ENCODE results near the gene ATXN2L.
A peak's percentile ranks its signal among the peaks of the same experiment; 100 is the strongest.

ATXN2L gene

GRCh38 chr16:28823291-28823872 is 583 bp downstream of the ATXN2L start:
- Histone ChIP-seq H3K23ac (ENCODE audit: low read depth, low read length, poor library complexity) (peak overlapping the region; percentile 87), H3K14ac (ENCODE audit: low read length) (peak overlapping the region; percentile 71), H3K27me3 (ENCODE audit: control insufficient read depth in 3 of 3, insufficient read depth in 3 of 3, low read depth in 1 of 3, low read length in 3 of 3) (no peaks in the 10 kb centered on the region), H4K91ac (ENCODE audit: low read depth, low read length, poor library complexity) (no peak overlapping the region), H3K9ac (ENCODE audit: low read depth, low read length, poor library complexity) (peak overlapping the region; percentile 95), H2AFZ (ENCODE audit: low read length) (peak overlapping the region; percentile 76), H3K4me1 (ENCODE audit: control insufficient read depth in 2 of 2, insufficient read depth in 1 of 2, low read depth in 1 of 2, low read length in 2 of 2) (peaks cover 3 to 8% of the 10 kb centered on the region in 2 donors), H2BK5ac (ENCODE audit: low read length) (peak overlapping the region; percentile 94), H3K36me3 (replicated peaks in 1 of 2; ENCODE audit: control insufficient read depth in 2 of 2, insufficient read depth in 2 of 2, low read length in 2 of 2) (peaks cover 22 to 49% of the 10 kb centered on the region in 2 donors), H2BK12ac (ENCODE audit: low read length) (peak overlapping the region; percentile 48), H3K9me3 (replicated peaks in 1 of 2; ENCODE audit: control insufficient read depth in 2 of 2, insufficient read depth in 1 of 2, low read depth in 1 of 2, low read length in 2 of 2) (no peaks in the 10 kb centered on the region), H3K4me2 (ENCODE audit: insufficient read depth, low read length, poor library complexity, severe bottlenecking) (peak overlapping the region; percentile 40), H2BK120ac (ENCODE audit: low read depth, low read length) (no peak overlapping the region), H3K27ac (replicated peaks; ENCODE audit: low read length) (peak overlapping the region; percentile 99), H2BK15ac (ENCODE audit: low read length) (no peak overlapping the region), H3K18ac (ENCODE audit: low read length) (peak overlapping the region; percentile 94), H4K8ac (ENCODE audit: low read depth, low read length) (peak overlapping the region; percentile 54), H3K4ac (ENCODE audit: low read length) (peak overlapping the region; percentile 80), H2AK5ac (ENCODE audit: low read depth, low read length) (peak overlapping the region; percentile 85), H3K4me3 (ENCODE audit: low read length in 2 of 2) (peak overlapping the region; percentile 96 to 99), H3K79me1 (ENCODE audit: low read depth, low read length) (no peaks in the 10 kb centered on the region)
- DNase-seq (ENCODE audit: low spot score) = no peak
- no CpG with 5 or more reads among the region's 62 CpGs for WGBS, 2 donors (ENCODE audit: extremely low coverage in 2 of 2, insufficient read length in 2 of 2, insufficient replicate concordance in 1 of 2)

- H3K36me3 ChIP-seq (replicated peaks in 1 of 2; ENCODE audit: control insufficient read depth in 2 of 2, insufficient read depth in 2 of 2, low read length in 2 of 2) = peaks cover 25 to 56% of the 10 kb centered on the region in 2 donors
- H2AK5ac ChIP-seq (ENCODE audit: low read depth, low read length) = no peak overlapping the region
- H3K14ac ChIP-seq (ENCODE audit: low read length) = no peak overlapping the region
- no peak overlapping the region for H2BK15ac ChIP-seq (ENCODE audit: low read length)
- peak overlapping the region; percentile 96 to 99 for H3K4me3 ChIP-seq (ENCODE audit: low read length in 2 of 2)
- H3K4me2 ChIP-seq (ENCODE audit: insufficient read depth, low read length, poor library complexity, severe bottlenecking) = peak overlapping the region; percentile 84
- peaks cover 3 to 8% of the 10 kb centered on the region in 2 donors for H3K4me1 ChIP-seq (ENCODE audit: control insufficient read depth in 2 of 2, insufficient read depth in 1 of 2, low read depth in 1 of 2, low read length in 2 of 2)
- no peaks in the 10 kb centered on the region for H3K27me3 ChIP-seq (ENCODE audit: control insufficient read depth in 3 of 3, insufficient read depth in 3 of 3, low read depth in 1 of 3, low read length in 3 of 3)
- H2BK5ac ChIP-seq (ENCODE audit: low read length) = no peak overlapping the region
- peak overlapping the region; percentile 22 for H4K91ac ChIP-seq (ENCODE audit: low read depth, low read length, poor library complexity)
- no peaks in the 10 kb centered on the region for H3K9me3 ChIP-seq (replicated peaks in 1 of 2; ENCODE audit: control insufficient read depth in 2 of 2, insufficient read depth in 1 of 2, low read depth in 1 of 2, low read length in 2 of 2)
- H3K27ac ChIP-seq (replicated peaks; ENCODE audit: low read length) = peak overlapping the region; percentile 91
- no peak overlapping the region for H2BK120ac ChIP-seq (ENCODE audit: low read depth, low read length)
- H4K8ac ChIP-seq (ENCODE audit: low read depth, low read length) = no peak overlapping the region
- no peaks in the 10 kb centered on the region for H3K79me1 ChIP-seq (ENCODE audit: low read depth, low read length)
- H3K23ac ChIP-seq (ENCODE audit: low read depth, low read length, poor library complexity) = peak overlapping the region; percentile 87
- no peak overlapping the region for H2BK12ac ChIP-seq (ENCODE audit: low read length)
- peak overlapping the region; percentile 93 for H3K9ac ChIP-seq (ENCODE audit: low read depth, low read length, poor library complexity)
- DNase-seq (ENCODE audit: low spot score) = peak; percentile 96
- H3K18ac ChIP-seq (ENCODE audit: low read length) = peak overlapping the region; percentile 93
- WGBS, 2 donors (ENCODE audit: extremely low coverage in 2 of 2, insufficient read length in 2 of 2, insufficient replicate concordance in 1 of 2) = no CpG with 5 or more reads among the region's 60 CpGs
- no peak overlapping the region for H3K4ac ChIP-seq (ENCODE audit: low read length)
- H2AFZ ChIP-seq (ENCODE audit: low read length) = peak overlapping the region; percentile 80
Observed at GRCh38 chr16:28823873-28824716, 1.3 kb downstream of the ATXN2L start.

GRCh38 chr16:28824717-28824973 is 1.8 kb downstream of the ATXN2L start:
- H2AFZ ChIP-seq (ENCODE audit: low read length) = no peak overlapping the region
- H3K14ac ChIP-seq (ENCODE audit: low read length) = no peak overlapping the region
- H3K27me3 ChIP-seq (ENCODE audit: control insufficient read depth in 3 of 3, insufficient read depth in 3 of 3, low read depth in 1 of 3, low read length in 3 of 3) = no peaks in the 10 kb centered on the region
- H2BK5ac ChIP-seq (ENCODE audit: low read length) = no peak overlapping the region
- peak overlapping the region; percentile 93 for H3K9ac ChIP-seq (ENCODE audit: low read depth, low read length, poor library complexity)
- H2BK15ac ChIP-seq (ENCODE audit: low read length) = no peak overlapping the region
- H3K4me2 ChIP-seq (ENCODE audit: insufficient read depth, low read length, poor library complexity, severe bottlenecking) = peak overlapping the region; percentile 84
- H4K8ac ChIP-seq (ENCODE audit: low read depth, low read length) = no peak overlapping the region
- H2BK120ac ChIP-seq (ENCODE audit: low read depth, low read length) = no peak overlapping the region
- no CpG with 5 or more reads among the region's 5 CpGs for WGBS, 2 donors (ENCODE audit: extremely low coverage in 2 of 2, insufficient read length in 2 of 2, insufficient replicate concordance in 1 of 2)
- no peak overlapping the region for H2AK5ac ChIP-seq (ENCODE audit: low read depth, low read length)
- no peak for DNase-seq (ENCODE audit: low spot score)
- H3K18ac ChIP-seq (ENCODE audit: low read length) = no peak overlapping the region
- H3K79me1 ChIP-seq (ENCODE audit: low read depth, low read length) = no peaks in the 10 kb centered on the region
- peaks cover 3 to 8% of the 10 kb centered on the region in 2 donors for H3K4me1 ChIP-seq (ENCODE audit: control insufficient read depth in 2 of 2, insufficient read depth in 1 of 2, low read depth in 1 of 2, low read length in 2 of 2)
- H3K4ac ChIP-seq (ENCODE audit: low read length) = no peak overlapping the region
- no peaks in the 10 kb centered on the region for H3K9me3 ChIP-seq (replicated peaks in 1 of 2; ENCODE audit: control insufficient read depth in 2 of 2, insufficient read depth in 1 of 2, low read depth in 1 of 2, low read length in 2 of 2)
- H3K23ac ChIP-seq (ENCODE audit: low read depth, low read length, poor library complexity) = no peak overlapping the region
- no peak overlapping the region for H4K91ac ChIP-seq (ENCODE audit: low read depth, low read length, poor library complexity)
- H2BK12ac ChIP-seq (ENCODE audit: low read length) = no peak overlapping the region
- peak overlapping the region; percentile 91 for H3K27ac ChIP-seq (replicated peaks; ENCODE audit: low read length)
- peak overlapping the region; percentile 95 to 96 for H3K4me3 ChIP-seq (ENCODE audit: low read length in 2 of 2)
- peaks cover 31 to 61% of the 10 kb centered on the region in 2 donors for H3K36me3 ChIP-seq (replicated peaks in 1 of 2; ENCODE audit: control insufficient read depth in 2 of 2, insufficient read depth in 2 of 2, low read length in 2 of 2)

- H2BK120ac ChIP-seq (ENCODE audit: low read depth, low read length) = no peak overlapping the region
- no peak overlapping the region for H2AK5ac ChIP-seq (ENCODE audit: low read depth, low read length)
- H3K18ac ChIP-seq (ENCODE audit: low read length) = no peak overlapping the region
- no peaks in the 10 kb centered on the region for H3K79me1 ChIP-seq (ENCODE audit: low read depth, low read length)
- no peak overlapping the region for H4K8ac ChIP-seq (ENCODE audit: low read depth, low read length)
- no peak overlapping the region for H3K9ac ChIP-seq (ENCODE audit: low read depth, low read length, poor library complexity)
- no peak for DNase-seq (ENCODE audit: low spot score)
- no peak overlapping the region for H3K14ac ChIP-seq (ENCODE audit: low read length)
- H2AFZ ChIP-seq (ENCODE audit: low read length) = no peak overlapping the region
- H4K91ac ChIP-seq (ENCODE audit: low read depth, low read length, poor library complexity) = no peak overlapping the region
- no peaks in the 10 kb centered on the region for H3K27me3 ChIP-seq (ENCODE audit: control insufficient read depth in 3 of 3, insufficient read depth in 3 of 3, low read depth in 1 of 3, low read length in 3 of 3)
- no CpG with 5 or more reads among the region's 6 CpGs for WGBS, 2 donors (ENCODE audit: extremely low coverage in 2 of 2, insufficient read length in 2 of 2, insufficient replicate concordance in 1 of 2)
- no peaks in the 10 kb centered on the region for H3K9me3 ChIP-seq (replicated peaks in 1 of 2; ENCODE audit: control insufficient read depth in 2 of 2, insufficient read depth in 1 of 2, low read depth in 1 of 2, low read length in 2 of 2)
- no peak overlapping the region for H2BK12ac ChIP-seq (ENCODE audit: low read length)
- H3K4me3 ChIP-seq (ENCODE audit: low read length in 2 of 2) = no peak overlapping the region
- H2BK5ac ChIP-seq (ENCODE audit: low read length) = no peak overlapping the region
- H3K23ac ChIP-seq (ENCODE audit: low read depth, low read length, poor library complexity) = no peak overlapping the region
- no peak overlapping the region for H3K4me2 ChIP-seq (ENCODE audit: insufficient read depth, low read length, poor library complexity, severe bottlenecking)
- no peak overlapping the region for H2BK15ac ChIP-seq (ENCODE audit: low read length)
- H3K36me3 ChIP-seq (replicated peaks in 1 of 2; ENCODE audit: control insufficient read depth in 2 of 2, insufficient read depth in 2 of 2, low read length in 2 of 2) = peaks cover 41 to 68% of the 10 kb centered on the region in 2 donors
- no peak overlapping the region for H3K4ac ChIP-seq (ENCODE audit: low read length)
- no peak overlapping the region for H3K27ac ChIP-seq (replicated peaks; ENCODE audit: low read length)
- H3K4me1 ChIP-seq (ENCODE audit: control insufficient read depth in 2 of 2, insufficient read depth in 1 of 2, low read depth in 1 of 2, low read length in 2 of 2) = peaks cover 3 to 8% of the 10 kb centered on the region in 2 donors
Observed at GRCh38 chr16:28826141-28826540, 3.3 kb downstream of the ATXN2L start.

Data from neuronal stem cell (in vitro differentiated cells).